Stimulated activated CD4-positive, alpha-beta T cell treated with anti-CD3 and anti-CD28 coated beads, Interleukin-1b, Interleukin-23, amount 100 ng/mL, for 24 hours (primary cell): ENCODE data around the gene ADORA1.

ENCODE experiments used
- DNase-seq, 4 experiments: peaks; one replicate each; pipeline ENCODE4 v3.0.0-alpha.2; 2020; ENCODE audit warnings: low read depth in 4 of 4, low spot score in 1 of 4

The ADORA1 gene

DNA sequence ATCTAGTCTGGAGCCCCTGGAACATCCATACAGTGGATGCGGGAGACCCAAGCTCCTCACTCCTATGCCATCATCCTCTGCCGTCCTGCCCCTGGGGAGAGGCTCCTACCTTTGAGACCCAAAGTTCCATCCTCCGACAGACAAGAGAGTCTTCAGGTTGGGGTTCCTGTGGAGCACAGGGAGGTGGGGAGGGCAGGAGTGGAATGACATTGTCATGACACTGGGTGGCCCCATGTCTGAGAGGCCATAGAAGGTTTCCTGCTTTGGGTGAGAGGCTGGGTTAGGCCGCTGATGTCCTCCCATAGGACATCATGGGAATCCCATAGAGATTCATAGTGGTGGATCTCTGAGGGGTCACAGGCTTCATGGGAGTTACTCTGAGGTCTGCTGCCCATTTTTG lies 56.9 kb downstream of the ADORA1 start:
- DNase-seq: no peak

DNA sequence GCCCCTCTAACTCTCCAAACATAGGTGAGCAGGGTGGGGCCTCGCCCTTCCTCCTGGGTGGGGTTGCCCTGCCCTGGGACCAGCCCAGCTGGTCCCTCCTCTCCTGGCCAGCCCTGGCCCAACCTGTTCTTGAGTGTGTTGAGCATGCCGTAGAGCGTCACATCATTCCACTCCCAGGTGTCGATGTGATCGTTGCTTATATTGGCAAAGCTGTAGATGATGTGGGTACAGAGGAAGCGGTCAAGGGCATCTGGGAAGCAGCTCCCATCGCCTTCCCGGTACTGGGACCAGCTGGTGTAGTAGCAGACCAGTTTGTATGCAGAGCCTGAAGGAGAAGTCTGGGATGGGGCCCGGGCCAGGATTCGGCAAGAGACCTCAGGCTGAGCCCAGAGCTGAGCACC lies 57.5 kb downstream of the ADORA1 start:
- no peak for DNase-seq

DNA sequence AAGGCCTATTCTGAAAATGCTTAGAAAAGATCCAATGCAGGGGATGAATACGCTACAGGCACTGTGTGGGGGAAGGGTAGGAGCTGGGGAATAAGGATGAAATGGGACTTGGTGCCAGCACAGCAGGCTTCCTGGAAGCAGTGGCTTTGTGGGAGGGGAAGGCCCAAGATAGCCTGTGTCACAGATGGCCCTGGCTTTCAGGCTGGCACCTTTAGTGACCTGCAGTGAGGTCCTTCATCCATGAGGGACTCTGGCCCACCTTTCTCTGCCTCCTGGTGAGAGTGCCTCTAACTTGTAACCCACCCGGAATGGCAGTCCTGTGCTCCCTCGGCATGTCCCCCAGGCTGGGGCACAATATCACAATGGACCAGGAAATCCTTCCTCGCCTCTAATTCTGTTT lies 58.1 kb downstream of the ADORA1 start:
- no peak for DNase-seq

DNA sequence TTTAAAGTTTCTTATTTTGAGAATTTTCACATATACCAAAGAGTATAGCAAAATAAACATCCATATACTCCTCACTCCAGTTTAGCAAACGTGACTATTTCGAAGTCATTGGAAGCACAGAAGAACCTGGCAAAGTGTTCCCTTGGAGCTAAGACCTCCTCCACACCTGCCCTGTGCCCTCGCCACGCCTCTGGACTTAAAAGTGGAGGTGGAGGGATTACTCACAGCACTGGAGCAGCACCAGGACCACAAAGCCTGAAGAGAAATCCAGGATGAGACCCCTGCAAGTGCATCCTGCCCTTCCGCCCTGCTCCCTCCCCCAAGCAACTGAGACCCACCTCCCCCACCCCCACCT lies 58.5 kb downstream of the ADORA1 start:
- DNase-seq: no peak

DNA sequence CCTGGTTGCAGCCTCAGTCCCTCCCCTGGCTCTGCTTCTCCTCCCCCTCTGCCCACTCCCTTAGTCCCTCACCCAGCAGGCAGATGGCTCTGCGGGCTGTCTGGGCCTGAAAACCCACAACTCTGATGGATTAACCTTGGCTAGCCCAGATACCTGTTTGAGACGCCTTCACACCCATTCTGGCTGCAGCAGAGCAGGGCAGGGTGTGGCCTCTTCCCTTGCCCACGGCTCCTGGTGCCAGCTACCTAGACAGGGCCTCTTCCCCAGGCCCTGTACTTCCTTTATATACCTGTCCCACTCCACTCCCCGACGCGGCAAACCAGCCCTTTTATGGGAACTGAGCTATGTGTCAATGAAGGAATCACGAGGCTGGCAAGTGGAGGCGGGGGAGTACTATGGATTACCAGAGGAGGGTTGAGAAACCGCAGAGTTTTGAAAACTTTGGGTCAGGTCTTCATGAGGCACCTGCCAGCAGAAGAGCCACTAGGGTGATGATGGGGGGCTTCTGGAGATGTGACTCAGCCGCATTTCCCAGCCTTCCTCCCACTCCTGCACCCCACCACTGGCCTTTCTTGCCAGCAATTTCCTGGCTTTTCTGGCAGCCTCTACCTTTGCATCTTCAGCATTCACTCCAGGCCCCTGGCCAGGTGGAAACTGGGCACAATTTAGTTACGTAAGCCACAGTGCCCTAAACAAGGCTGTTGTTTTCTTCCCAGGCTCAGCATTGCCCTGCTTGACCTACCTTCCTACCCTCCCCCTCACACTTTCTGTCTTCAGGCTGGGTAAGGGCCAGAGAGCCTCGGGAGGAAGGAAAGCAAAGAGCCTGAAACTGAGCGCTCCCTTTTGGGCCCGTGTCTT lies 59.1 kb downstream of the ADORA1 start, which contains the start of gene CHI3L1:
TSS of gene CHI3L1 (minus strand) at position 259 of the 858 bp plus-strand sequence. CDS start at position 178, 81 bp downstream.
- DNase-seq: no peak

DNA sequence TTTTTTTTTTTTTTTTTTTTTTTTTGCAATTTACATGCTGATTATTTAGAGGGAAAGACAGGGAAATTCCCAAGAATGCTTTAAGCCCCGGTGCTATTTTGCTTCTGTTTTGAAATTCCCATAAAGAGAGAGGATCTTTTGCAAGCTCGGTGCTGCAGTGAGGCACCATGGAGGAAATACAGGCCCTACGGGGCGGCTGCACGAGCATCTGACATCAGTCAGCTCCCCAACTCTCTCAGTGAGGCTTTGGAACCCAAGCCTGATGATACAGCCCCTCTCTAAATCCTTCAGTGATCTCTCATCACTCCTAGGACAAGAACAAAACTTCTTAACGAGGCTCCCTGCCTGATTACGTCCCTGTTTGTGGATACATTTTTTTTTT lies 59.8 kb downstream of the ADORA1 start:
- no peak for DNase-seq

DNA sequence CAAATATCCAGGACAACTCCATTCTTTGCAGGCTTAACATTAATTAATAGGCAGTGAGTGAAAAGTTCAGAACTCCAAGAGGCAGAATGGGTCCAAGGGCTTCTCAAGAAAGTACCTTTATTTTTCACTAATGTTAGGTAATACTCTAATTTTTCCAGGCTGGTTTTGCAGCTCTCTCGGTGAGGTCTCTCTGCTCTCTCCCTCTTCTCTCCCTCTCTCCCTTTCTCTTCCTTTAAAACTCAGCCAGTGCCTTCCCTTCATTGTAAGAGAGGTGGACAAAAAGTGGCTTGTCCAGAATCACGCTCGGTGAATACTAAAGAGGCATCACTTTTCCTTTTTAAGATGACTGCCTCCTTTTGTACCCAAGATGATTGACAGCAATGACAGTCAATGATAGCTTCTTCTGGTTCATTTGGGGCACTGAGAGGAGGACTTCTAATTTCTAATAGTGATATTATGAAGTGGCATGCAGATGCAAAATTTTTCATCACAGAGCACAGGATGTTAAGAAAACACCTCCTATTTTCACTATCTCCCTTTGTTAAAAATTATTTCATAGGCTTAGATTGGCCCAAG lies 60.3 kb downstream of the ADORA1 start:
- DNase-seq: no peak

DNA sequence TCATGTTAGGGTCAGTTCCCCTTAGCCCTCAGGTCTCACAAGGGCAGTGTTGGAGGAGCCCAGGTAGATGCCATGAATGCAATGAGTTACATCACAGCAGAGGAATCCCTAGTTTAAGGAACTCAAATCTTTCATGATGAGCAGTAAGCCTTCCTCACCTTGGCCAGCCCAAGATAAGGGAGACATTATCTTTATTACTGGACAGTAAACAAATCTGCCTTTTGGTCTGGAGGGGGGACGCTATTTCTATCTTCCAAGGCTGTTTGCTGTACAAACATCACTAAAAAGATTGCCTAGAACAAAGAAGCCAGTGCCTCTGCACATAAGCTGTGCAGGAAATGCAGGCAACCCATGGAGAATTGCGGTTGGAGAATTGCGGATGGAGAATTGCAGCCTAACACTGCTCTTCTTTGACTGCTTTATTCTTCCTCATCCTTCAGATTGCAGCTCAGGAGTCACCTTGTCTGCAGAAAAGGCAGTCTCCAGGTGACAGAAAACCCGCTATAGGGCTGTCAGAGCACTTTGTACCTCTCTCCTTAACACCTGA lies 61.2 kb downstream of the ADORA1 start:
- DNase-seq: no peak

DNA sequence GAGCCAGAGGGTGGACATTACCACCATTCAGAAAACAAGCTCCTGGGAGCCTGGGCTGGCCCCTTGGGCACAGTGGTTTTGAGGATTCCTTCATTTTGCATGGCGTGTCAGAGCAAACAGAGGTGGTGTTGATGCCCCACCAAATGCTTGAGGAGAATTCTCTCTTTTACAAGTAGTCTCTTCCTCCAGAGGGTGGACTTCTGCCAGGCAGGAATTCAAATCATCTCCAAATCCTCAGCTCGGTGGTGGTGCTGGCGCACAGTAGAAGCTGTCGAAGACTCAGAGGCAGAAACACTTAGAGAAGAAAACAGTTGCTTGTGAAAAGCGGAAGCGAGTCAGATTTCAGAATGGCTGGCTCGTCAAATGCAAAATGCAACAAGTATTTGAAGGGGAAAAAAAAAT lies 62.4 kb downstream of the ADORA1 start:
- DNase-seq: no peak

DNA sequence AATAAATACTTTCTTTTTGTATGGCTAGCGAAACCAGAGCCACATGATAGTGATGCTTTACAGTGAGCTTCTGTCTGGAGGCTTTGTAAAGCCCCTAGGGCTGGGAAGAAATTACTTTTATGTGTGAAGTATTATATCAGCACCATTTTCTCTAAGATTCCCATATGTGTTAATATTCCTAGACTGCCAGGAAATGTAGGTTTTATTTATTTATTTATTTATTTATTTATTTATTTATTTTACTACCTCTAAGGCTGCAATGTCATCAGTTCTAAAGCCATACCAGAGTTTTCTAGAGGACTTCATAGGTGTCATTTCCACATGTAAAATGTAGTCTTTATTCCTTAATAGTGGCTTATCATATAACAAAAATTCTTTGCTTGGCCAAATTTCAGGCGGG lies 63.4 kb downstream of the ADORA1 start:
- DNase-seq: no peak

DNA sequence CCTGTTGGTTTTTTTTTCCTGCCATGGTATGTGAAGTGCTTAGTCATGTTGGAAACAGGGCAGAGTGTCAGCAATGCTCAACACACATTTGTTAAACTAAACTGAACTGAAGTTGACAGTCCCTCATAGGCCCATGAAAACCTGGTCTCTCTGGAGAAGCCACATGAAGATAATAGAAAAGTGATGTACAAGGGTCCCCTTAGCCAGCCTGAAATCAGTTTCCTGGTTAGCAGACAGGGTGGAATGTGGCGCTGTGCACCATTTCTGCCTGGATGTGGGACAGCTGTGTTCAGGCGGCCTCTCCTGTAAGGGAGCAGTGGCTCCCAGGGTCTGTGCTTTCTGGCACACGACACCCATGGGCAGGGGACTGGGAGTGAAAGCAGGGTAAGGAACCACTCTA lies 68.8 kb downstream of the ADORA1 start:
- no peak for DNase-seq

DNA sequence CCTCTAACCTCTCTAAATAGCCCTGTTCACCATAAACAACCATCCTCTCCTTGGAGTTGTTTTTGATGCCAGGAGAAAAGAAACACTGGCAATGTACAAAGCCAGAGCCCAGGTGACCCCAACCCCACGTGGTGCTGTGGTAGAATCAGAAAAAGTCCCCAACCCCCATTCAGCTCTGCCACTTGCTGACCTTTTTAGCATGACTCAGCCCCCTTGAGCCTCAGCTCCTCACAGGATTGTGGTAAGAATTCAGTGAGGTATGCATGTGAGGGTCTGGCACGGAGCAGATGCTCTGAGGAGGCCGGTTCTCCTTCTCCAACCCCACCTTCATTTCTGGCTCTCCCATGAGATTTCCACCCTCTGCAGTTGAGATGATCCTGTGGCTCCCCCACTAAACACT lies 70.1 kb downstream of the ADORA1 start:
- no peak for DNase-seq

DNA sequence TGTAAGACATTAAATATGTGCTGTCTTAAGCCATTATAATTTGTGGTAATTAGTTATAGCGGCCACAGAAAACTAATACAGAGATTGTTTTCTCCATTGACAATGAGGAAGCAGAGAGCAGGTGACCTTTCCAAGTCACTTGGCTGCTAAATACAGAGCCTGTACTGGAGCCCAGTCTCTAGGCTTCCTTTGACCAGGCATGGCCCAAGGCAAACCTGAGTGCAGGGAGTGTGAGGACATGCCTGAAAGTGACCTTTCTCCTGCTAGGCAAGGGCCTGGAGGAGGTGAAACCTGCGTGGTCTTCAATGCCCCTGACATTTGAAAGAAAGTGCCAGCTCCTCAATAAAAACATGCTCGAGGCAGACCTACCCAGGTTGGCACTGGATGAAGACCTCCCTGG lies 71.5 kb downstream of the ADORA1 start:
- no peak for DNase-seq

DNA sequence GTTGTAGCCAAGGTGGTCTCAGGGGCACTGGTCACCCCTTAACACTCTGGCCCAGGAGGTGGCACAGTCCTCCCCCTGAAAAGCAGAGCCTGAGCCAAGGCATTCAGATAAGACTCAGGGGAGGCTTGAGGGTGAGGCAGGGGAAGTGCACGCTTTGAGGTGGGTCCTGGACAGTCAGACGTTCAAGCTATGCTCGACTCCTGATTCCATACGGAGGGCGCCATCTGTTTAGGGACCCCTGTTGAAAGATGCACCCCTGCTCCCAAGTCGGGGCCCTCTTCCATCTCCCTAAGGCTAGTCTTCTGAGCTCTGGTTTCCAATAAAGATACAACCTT lies 71.9 kb downstream of the ADORA1 start:
- DNase-seq: no peak

DNA sequence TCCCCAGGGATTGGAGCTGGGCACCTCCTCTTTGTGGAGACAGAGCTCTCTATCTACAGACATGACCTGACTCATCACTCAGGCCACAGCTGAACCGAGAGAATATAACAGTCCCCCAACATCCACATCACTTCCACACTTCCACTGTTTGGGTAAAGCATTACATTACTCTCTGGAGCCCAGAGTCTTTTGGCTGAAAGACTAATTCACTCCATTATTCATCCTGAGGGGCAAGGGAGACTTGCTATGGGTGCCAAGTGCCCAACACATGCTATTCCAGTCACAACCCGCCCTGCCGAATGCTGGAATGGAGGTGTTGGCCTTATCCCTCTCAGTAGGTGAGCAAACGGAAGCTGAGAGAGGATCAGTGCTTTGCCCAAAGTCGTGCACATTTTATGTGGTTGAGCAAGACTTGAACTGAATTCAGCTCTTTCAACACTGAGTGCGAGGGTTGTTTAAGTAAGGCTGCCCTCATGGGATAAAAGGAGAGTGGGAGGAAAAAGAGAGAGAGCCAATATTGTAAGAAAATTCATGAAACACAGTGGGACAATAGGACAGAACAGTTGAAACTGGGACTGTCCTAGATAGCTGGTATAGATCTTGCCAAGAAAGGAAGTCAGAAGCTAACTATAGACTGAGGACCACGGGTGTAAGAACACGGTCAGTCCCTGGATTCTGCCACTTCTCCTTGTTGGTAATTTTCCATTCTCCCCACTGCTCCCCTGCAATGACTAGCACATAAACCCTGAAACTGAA lies 72.5 kb downstream of the ADORA1 start:
- DNase-seq: no peak

DNA sequence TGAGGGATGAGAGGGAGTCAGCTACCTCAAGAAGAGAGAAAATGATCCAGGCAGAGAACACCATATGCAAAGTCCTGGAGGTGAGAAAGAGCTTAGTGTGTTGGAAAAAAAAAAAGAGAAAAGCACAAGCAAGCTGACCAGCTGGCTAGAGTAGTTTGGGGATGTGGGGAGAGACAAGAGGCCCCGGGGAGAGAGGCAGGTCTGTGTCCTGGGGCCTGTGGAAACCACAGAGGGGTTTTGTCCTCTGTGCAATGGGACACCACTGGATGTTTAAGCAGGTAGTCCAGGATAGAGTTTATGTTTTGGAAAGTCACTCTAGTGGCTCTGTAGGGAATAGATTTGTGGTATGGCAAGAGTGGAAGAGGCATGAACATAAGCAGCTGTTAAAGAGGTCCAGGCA lies 73.4 kb downstream of the ADORA1 start:
- no peak for DNase-seq

DNA sequence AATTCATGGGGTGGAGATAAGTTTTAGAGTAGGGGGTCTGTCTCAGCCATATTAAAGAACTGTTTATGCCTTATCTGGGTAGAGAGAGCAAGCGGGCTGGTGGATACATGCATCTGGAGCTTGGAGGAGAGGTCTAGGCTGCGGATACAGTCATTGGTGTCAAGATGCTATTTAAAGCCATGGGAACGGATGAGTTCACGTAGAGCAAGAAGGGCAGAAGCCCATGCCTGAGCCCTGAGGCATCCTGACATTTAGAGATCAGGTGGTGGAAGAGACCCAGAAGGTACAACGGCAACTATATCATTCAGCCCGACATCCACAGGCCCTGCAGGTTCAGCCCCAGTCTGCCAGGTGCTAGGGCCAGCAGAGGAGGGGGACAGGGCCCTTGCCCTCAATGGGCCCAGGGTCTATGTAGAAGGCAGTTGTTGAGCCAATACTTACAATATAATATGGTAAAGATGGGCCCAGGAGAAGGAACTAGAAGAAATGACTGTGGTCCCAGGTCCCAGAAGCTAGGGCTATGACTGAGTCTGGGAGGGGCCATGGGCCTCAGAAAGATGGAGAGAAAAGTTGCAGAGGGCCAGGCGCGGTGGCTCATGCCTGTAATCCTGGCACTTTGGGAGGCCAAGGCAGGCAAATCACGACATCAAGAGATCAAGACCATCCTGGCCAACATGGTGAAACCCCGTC lies 74.1 kb downstream of the ADORA1 start:
- DNase-seq: no peak

DNA sequence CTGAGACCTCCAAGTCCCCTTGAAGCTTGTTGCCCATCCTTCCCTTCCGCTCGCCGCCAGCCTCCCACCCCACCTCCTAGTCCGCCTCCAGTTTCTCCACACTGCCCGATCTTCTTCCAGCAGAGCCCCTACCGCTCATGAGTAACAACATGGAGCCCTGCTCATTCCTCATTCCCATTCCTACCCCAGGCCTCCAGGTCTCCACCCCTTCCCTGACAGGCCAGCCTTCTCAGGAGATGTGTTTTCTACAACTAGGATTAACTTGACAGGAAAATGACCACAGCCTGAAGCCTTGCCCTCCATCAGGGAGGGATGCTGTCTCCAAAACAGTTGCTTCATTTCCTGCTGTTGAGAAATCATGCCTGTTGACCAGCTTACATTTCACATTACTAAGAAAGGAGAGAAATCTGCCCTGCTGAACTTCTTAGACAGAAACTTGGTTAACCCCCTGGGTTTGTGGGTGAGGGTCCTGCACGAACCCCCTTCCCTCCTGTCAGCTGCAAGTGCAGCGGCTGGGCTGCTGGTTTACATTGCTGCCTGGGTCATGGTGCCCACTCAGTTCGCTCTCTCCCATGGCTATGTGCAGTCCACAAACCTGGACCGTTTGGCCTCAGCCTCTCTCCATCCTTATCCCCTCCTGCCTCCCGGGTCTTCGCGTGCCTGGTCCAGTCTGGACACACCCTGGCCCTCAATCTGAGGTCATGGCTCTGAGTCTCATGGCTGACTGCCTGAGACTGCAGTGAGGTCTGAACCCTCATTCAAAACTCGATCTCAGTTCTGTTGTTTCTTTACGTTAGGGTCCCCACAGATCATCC lies 75.1 kb downstream of the ADORA1 start:
- DNase-seq: no peak

DNA sequence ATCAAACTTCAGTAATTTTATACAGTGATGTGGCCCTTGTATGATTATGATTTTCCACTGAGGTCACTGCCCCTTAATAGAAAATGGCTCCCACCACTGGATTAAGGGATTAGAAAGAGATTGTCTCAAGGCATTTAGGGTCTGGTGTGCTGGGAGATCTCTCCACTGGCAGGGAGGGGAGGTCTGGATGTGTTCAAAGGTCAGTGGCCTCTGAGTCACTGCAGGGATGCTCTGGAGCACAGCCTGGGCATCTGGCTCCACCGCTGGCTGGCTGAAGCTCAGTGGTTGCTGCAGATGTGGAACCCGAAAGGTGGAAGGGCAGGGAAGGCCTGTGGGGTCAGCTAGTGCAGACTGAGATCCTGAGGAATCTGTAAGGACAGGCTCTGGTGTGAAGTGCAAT lies 77.2 kb downstream of the ADORA1 start:
- no peak for DNase-seq

DNA sequence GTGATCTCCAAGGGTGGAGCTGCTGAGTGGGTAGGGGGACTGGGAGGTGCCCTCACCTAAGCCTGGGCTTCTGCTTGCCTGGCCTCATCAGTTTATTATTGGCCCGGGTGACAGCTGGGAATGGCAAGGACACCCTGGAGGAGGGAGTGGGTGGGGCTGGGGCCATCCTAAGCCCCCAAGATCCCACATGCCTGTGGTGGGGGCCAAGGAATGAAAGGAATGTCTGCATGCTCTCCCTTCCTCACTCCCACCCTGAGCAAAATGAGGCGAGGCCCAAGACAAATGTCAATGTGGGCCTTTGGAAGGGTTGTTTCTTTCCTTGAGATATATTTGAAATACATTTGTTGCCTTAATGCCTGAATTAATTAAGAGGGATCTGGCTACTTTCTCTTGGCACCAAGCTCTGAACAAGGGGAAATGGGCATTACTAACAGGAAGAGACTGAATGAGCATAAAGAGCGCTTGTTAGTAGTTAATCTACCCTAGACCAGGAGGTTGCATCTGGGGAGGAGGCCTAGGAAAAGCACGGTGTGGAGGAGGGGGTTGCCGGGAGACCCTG lies 78.7 kb downstream of the ADORA1 start:
- no peak for DNase-seq
